DLD1 (cell line): ENCODE data around the gene MEF2D.

Source experiments
- in situ Hi-C: cut with HindIII; loops from 2 replicates; pipeline ENCODE4 v1.10.0; 2017; ENCODE audit warnings: low sequenced_read_pairs

MEF2D gene

DNA sequence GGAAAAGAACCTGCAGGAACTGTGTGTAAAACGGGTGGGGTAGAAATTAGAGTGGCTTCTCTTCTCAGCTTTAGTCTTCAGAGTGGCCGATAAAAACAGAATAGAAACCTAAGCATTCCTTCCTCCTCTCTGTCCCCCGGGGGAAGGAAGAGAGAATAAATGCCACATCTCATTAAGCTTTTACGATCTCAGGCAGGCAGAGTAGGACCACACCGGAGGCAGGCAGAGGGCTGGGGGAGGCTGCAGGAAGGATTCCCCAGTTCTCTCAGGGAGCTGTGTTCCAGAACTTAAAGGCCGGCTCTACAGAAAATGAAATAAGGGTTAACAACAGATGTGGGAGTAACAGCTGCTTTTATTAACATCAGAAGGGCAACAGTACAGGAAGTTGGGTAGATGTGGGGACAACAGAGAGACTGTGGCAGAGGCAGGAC is 24.5 kb upstream of the MEF2D start:
- in situ Hi-C loops: loop anchor here (10.0 kb wide), 1 partner anchor 60 kb away; no protein-coding TSS in a partner anchor

DNA sequence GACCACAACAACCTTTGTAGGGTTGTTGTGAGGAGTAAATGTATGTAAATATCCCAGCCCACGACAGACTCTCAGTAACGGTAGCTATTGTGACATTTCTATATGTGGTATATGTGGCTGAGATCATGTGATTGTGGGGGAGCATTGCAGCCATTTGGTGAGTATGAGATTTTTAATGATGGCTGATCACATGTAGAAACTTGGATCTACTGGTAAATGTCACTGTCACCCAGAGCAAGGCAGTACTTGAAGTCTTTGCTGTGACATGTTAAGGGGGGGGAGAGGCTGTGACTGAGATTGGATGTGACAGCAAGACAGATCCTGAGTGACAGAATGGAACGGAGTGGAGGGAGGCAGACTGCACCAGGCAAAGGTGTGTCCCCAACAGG is 23.9 kb upstream of the MEF2D start:
- in situ Hi-C loops: loop anchor here (10.0 kb wide), 1 partner anchor 60 kb away; no protein-coding TSS in a partner anchor

DNA sequence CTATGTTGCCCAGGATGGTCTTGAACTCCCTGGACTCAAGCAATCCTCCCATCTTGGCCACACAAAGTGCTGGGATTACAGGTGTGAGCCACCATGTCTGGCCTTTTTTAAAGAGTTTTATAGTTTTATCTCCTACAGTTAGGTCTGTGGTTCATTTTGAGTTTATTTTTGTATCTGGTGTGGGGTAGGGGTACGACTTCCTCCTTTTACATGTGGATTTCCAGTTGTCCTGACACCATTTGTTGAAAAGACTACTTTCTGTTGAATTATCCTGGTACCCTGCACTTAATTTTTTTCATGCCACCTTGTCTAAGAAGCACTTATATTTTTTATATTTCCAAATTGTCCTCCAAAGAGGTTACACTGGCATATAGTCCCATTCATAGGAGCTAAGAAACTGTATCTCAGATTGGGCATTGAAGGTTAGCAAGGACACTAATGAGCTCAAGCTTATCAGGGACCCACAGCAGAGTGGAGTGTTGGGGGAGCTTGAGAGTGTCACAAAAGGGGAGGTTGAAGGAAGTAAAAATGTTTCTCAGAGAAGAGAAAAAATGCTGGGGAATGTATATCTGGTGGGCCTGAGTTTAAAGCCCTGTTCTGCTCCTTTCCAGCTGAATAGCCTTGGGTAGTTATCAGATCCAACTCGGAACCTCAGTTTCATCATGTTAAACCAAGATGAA is 23.4 kb upstream of the MEF2D start:
- in situ Hi-C loops: loop anchor here (10.0 kb wide), 1 partner anchor 61 kb away; no protein-coding TSS in a partner anchor

DNA sequence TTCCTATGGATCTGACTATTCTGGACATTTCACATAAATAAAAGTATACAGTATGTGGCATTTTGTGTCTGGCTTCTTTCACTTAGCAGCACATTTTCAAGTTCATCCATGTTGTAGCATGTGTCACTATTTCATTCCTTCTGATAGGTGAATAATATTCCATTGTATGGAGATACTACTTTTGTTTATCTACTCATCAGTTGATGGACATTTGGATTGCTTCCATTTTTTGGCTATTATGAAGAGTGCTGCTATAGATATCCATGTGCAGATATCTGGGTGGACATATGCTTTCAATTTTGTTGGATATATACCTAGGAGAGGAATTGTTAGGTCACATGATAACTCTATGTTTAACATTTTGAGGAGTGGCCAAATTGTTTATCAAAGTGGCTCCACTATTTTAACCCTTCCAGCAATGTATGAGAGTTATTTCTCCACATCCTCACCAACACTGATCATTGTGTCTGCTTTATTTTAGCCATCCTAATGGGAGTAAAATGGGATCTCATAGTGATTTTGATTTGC is 21.9 kb upstream of the MEF2D start:
- in situ Hi-C loops: loop anchor here (10.0 kb wide), 1 partner anchor 62 kb away; no protein-coding TSS in a partner anchor

DNA sequence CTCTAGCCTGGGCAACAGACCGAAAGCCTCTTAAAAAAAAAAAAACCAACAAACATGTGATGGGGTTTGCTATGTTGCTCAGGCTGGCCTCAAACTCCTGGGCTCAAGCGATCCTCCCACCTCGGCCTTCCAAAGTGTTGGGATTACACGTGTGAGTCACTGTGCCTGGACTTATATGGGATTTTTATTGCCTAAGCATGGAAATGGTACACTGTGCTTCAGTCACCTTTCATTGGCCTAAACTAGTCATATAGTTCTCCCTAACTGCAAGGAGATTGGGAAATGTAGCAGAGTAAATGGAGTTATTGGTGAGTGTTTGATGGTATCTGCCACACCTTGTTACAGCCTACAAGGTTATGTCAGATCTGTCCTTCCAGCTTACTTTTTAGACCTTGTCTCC is 17.2 kb upstream of the MEF2D start:
- in situ Hi-C loops: no loop called here

DNA sequence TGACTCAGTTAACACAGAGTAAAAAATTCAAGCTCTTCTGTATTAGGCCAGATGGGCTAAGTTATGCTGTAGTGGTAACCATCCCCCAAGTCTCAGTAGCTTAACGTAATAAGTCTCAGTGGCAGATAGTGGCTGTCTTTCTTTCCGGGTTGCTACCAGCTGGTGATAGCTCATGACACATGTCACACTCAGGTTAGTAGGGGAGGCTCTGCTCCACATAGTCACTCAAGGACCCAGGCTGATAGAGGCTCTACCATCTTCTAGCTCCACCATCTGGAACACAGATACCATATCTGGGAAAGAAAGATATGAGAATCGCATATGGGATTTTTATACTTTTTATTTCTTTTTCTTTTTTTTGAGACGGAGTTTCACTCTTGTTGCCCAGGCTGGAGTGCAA is 16.2 kb upstream of the MEF2D start:
- in situ Hi-C loops: no loop called here

DNA sequence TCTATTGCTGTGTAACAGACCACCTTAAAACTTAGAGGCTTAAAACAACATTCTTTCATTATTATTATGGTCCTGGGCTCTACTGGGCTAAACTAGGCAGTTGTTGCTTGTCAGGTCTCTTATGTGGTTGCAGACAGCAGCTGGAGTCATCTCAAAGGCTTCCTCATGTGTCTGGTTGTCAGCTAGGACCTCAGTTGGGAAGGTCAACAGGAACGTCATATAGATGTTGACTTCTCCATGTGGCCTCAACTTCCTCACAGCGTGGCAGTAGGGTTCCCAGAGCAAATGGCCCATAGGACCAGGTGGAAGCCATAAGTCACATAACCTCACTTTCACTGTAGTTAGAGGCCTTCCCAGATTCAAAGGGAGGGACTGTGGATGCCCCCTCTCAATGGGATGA is 15.4 kb upstream of the MEF2D start:
- in situ Hi-C loops: no loop called here

DNA sequence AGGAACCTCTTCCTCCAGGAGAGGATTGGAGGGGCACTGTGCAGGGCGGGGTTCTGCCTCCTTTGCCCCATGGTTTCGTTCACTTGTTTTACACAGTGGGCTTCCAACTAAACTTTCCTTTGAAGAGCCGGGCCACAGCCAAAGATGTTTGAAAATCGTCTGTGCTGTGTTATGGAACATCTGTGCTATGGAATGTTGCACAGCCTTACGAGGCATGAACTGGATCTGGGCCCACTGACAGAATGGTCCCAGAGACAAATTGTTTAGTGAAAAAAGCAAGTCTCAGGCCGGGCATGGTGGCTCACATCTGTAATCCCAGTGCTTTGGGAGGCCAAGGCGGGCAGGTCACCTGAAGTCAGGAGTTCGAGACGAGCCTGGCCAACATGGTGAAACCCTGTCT is 12.6 kb upstream of the MEF2D start:
- in situ Hi-C loops: no loop called here

DNA sequence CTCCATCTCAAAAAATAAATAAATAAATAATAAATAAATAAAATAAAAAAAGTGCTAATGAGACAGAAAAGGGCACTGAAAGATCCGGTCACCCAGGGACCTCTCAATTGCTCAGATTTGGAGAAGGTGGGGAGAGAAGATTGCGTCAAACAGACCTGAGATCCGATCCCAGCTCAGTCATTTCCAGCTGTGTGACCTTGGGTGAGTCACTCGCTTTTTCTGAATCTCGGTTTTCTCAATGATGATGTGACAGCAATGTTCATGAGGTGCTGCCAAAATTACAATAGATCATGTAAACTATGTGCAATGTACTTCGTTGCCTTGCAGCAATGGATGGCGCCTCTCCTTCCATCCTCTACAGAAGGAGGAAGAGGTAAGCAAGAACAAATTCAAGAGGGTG is 11.1 kb upstream of the MEF2D start:
- in situ Hi-C loops: no loop called here

DNA sequence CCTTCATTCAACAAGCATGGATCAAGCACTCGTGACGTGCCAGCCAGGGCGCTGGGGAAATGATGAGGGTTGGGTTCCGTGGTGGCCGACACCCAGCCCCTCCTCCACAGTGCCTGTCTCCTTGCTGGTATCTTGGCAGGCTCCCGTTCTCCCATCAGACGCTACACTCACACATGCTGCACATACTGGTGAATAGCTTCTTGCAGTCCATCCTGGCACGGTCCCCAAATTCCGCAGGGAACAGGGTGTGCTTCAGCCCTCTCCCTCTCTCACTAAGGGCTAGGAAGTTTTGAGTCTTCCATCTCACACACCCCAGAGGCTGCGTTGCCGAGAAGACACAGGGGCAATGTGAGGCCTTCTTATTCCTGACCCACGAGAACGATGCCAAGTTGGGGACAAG is 10.1 kb upstream of the MEF2D start:
- in situ Hi-C loops: no loop called here

DNA sequence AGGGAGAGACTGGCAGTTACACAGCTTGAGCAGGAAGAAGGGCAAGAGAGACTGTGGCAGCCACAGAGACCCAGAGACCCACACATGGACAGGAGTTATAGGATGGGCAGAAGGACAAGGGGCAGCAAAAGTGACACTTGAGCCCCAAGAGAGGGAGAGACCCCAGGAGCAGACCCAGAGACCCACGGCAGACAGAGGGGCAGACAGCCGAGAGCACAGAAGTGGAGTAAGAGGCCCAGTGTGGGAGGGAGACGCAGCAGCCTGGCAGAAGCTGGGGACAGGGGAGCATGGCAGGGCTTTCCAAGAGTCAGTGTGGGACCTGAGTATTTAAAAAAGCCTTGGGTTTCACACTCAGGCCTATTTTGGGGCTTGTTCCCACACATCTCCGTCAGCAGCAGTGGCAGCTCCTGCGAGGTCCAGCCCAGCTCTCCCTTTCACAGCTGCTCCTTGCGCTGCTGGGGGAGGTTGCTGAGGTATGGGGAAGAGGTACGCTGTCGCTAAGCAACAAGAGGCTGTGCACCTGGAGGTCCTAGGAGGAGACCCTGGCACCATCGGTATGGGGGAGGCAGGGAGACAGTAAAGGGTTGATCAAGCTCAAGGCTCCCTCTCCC is 9.0 kb upstream of the MEF2D start:
- in situ Hi-C loops: no loop called here

DNA sequence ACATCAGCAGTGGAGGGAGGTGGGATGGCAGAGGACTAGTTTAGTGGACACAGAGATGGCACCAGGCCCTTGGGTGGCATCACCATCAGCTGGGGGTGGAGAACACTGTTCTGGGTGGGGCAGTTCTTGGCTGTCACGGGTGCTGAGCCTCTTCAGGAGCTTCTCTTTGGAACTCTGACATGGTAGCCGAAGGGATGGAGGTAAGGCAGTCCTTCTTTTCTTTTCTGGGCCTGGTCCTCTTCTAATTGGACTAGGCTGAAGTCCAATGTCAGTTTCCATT is 8.3 kb upstream of the MEF2D start:
- in situ Hi-C loops: no loop called here

DNA sequence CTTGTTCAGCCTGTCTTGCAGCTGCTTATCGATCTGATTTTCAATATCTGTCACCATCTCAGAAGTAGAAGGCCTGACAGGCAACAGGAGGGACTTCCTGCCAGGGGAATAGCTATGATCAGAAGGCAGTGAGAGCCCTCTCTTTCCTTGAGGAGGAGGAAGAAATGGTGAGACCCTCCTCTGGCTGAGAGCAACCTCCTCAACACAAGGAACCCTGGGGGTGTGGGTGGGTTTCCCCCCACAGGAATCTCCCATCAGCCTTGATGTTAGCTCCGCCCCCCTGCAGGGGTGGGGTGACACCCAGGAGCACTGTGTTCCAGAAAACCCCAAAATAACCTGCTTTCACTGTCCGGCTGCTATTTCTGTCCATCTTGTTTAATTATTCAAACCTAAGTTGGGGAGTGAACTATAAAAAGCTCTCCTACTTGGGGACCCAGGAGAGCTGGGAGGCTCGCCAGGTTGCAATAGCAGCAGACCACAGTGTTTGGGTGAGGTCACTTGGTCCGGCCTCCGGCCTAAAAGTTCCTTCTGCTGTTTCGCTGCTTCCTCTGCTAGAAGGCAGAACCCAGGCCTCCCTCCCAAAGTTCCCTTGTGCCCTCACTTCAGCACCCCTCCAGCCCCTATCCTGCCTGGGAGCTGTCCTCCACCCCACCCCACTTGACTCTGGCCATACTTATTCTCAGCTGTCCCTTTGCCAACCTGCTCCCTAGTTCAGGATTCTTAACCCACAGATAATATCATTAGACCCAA is 7.8 kb upstream of the MEF2D start:
- in situ Hi-C loops: no loop called here

DNA sequence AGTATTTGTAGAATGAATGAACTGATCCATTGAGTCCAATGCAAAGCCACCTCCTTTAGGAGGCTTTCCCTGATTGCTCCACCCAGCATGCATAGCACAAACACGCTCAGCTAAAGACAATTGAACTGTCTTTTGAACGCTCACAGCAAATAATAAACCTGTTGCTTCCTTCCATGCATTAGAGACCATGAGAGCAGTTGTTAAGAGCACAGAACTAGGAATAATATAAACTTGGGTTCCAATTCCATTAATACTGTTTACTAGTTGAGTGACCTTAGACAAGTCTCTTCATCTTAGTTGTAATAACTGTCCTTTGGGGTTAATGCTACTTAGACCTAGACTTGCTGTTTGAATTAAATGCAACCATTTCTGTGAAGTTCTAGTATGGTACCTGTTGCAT is 5.9 kb upstream of the MEF2D start:
- in situ Hi-C loops: no loop called here

DNA sequence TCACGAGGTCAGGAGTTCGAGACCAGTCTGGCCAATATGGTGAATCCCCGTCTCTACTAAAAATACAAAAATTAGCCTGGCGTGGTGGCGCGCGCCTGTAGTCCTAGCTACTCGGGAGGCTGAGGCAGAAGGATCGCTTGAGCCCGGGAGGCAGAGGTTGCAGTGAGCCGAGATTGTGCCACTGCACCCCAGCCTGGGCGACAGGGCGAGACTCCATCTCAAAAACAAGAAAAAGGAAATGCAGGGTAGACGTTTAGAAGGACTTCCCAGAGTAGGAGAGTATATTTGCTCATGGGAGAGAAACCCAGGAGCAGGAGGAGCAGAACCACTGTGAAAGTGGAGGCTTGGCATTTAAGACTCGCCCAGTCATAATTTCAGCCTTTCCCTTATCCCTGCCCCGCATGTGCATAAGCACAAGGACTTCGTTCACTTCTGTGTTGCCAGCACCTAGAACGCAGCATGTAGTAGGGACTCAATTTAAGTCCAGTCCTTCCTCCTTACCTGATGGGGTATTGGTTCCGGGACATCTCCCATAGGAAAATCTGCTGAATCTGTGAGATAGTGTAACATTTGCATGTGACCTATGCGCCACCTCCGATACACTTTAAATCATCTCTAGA is 5.2 kb upstream of the MEF2D start:
- in situ Hi-C loops: no loop called here

DNA sequence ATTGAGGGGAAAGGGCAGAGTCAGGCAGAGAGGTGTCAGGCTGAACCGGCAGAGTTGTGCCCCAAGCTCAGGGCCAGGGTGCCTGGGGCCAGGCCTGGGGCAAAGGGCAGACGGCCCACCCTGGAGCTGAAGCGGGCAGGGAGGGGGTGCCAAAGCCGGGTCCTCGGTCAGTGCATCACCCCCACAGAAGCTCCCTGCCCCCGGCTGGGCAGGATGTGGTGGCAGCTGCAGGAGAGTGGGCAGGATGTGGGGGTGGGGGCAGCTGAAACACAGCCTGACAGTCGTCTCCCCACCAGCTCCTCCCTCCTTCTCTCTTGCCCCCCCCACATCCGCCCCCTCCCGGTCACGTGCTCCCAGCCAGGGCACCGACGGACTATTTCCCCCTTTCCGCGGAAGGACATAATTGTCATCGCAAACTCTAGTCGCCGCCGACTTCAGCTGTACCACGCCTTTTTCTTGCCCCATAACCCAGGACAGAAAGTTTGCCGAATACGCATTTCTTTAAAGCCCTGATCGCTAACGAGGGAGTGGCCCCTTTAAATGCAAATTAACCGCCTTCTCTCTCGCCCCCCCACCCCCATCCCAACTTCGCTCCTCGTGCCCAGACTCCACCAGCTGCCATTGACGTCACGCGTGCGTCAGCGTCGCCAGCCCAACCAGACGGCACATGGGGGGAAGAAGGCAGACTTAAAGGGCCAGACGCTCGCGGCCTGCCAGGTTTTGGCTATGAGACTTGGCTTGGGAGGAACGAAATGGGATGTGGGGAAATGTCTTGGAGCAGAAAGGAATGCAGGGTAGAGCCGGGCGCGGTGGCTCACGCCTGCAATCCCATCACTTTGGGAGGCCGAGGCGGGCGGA is 4.5 kb upstream of the MEF2D start:
- in situ Hi-C loops: no loop called here

DNA sequence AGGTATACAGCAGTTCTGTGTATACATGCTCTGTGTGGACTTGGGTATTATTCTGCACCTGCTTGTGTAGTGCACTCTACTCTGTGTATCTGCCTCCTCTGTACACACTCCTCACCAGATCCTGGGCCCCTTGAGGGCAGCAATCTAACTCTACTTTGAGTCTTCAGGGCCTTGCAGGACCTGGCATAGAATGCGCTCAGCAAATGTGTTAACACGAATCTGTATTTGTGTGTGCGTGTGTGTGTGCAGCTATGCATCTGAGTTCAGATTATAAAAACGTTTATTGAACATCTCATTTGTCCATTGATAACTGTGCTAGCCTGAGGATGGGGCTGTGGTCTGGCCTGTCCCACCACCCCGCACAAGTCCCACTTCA is 3.9 kb upstream of the MEF2D start:
- in situ Hi-C loops: no loop called here

DNA sequence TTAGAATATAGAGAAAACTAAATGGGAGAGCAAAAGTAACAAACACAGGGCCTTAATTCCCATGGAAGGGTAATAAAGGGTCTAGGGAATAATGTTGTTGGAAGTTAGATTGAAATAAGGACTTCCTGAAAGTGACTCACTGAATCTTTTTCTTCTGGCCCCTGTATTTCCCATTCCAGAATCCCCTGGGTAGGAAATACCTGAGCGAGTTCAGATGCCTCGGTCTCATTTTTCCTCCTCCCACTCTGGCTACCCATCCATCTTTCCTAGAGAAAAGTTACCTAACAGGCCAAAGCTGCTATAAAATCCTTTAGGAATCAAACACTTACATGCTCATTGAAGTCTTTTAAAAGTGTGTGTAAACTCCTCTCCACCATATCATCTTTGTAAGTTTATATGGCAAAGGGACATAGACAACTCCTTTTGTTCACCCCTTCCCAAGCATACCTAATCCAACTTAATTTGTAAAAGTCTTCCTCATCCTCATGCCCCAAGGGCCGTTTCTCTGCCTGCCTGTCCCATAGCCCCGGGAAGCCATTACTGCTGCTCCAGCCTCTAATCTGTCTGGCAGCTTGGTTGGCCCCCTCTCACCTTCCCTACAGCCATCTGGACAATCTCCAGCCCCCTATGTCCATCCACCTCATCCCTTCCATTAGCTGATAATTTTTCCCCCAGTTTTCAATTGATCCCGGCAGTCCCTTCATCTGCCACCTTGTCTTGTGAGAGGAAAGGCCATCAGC is 3.3 kb upstream of the MEF2D start:
- in situ Hi-C loops: no loop called here

DNA sequence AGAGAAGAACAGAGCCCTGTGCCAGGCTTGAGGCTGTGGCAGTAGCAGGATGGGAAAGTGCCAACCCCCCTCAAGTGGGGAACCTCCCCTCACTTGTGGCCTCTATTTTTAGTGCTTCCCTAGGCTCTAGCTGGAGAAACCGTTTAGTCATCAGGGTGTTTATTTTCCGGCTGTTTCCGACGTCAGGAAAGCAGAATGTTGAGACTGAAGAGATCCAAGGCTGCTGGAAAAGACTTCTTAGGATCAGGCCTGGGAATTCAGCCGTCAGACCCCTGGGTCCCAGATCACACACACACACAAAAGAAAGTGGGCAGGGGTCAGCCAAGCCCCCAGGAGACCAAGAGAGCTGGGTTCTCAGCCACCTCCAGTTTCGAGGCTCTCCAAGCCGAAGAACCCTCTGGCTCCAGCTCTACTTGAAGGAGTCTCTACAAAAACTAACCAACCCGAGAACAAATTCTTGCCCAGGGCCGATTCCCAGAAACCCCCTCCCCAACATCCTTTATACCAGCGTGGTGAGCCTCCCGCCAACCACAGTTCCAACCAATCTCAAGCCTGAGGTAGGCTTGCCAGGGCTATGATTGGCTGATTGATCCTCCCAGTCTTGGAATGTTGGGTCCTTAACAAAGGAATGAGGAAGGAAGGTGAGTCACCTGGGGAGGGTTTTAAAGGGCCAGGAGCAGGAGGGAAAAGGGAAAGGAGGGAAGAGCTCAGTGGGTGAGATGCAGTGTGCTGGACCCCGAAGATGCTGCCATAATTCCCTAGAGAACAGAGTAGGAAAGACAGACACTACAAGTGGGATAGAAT is 2.5 kb upstream of the MEF2D start:
- in situ Hi-C loops: no loop called here
